Stimulated activated CD4-positive, alpha-beta T cell treated with anti-CD3 and anti-CD28 coated beads, Interleukin-12 subunit alpha, Interleukin-12 subunit beta, amount 100 ng/mL, for 24 hours (primary cell): Measurements from ENCODE around the gene ELMO1.

Experiments used
- DNase-seq, 2 experiments: peaks; one replicate each; pipeline ENCODE4 v3.0.0-alpha.2; 2020; ENCODE audit warnings: low read depth in 2 of 2

The ELMO1 gene

GRCh38 chr7:37054624-37055241 lies 393.9 kb downstream of the ELMO1 start:
- no peak for DNase-seq

- DNase-seq = no peak
These were observed 396.0 kb downstream of the ELMO1 start for GRCh38 chr7:37052705-37053104.

GRCh38 chr7:37050801-37051200 lies 397.9 kb downstream of the ELMO1 start:
- no peak for DNase-seq

DNA sequence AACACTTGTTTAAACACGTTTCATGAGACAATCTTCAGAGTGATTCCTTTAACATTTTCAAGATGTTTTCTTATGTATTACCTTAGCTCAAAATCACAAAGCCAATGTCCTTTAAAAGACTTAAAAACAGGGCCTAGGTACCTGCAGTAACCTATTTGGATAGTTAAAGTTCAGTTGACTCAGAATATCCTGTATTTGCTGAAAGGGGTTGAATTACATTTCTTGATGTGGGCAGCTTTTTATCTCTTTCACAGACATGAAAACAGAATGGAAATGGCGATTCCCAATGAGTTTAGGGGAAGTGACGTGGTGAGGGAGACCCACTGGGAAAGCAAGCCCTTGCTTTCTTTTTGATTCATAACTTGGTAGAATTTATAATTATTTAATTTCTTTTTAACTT lies 400.0 kb downstream of the ELMO1 start:
- no peak for DNase-seq

DNA sequence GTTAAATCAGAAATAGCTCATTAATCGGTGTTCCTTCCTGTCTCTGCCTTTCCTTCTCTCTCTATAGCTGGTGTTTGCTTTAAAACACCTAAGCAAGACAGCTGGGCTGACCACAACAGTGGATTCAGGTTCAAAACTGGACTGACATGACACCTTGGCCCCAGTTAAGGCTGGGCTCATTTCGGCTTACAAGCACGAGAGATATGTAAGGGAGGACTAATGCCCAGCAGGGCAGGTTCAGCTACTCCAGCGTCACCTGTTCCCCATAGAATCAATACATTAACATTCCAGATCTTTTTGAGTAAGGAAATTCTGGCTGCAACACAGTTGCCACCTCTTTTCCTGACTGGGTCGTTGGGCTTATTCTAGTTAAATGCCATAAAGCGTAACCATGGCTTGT lies 401.4 kb downstream of the ELMO1 start:
- no peak for DNase-seq

- no peak for DNase-seq
These were observed 402.1 kb downstream of the ELMO1 start for GRCh38 chr7:37046531-37047079.

DNA sequence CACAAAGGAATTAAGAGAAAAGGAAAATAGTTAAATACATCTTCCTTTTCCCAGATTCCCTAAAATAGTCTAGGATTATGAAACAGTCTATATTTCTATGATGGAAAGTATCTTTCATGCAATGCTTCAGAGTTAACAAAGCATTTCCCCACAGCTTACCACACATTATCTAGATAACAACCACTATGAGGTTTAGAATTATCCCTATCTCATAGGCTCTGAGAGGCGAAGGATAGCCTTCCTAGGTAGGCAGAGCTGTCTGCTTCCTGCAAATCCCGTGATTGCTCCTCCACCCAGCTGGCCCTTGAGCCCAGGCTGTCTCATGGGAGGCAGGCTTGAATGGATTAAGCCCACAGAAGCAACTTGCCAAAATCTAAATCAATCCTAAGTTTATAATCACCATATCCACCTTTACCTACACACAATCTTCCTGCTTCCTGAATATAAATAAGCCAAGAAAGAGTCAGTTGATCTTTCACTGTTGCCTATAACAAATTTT lies 402.9 kb downstream of the ELMO1 start:
- no peak for DNase-seq

DNA sequence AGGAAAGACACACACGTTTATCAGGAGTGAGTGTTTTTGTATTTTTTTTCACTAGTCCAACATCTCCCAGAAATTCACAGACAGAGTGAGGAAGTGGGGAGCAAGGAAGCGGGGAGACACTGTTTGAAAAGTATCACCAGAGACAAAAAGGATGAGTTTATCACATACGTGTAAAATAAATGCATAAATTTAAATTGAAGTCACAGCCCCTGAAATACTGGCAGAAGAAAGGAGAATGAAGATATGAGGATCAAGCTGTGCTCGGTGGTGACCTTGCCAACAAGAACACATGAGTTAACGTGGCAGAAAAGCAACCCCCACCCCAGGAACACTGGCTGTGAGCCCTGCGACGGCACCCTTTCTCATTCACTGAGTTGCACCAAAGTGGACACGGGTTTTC lies 407.2 kb downstream of the ELMO1 start:
- no peak for DNase-seq

DNA sequence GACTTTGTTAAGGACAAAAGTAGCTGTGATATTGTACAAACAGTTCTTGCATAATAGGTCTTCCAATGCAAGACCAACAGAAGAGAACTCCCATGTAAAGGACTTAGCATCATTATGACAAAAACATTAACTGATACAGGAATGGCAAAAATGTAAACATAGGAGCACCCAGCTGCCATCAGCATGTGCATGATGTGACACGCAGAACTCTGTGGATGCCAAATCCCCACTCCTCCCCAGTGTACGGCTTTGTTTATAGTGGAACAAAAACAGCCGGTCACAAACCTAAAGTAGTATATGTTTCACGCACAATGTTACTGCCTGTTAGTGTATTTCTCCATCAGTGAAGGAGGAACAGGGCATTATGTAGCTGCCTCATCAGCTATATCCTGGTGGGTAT lies 408.3 kb downstream of the ELMO1 start:
- DNase-seq = no peak

- no peak for DNase-seq
These were observed 409.4 kb downstream of the ELMO1 start for GRCh38 chr7:37039131-37039749.

DNA sequence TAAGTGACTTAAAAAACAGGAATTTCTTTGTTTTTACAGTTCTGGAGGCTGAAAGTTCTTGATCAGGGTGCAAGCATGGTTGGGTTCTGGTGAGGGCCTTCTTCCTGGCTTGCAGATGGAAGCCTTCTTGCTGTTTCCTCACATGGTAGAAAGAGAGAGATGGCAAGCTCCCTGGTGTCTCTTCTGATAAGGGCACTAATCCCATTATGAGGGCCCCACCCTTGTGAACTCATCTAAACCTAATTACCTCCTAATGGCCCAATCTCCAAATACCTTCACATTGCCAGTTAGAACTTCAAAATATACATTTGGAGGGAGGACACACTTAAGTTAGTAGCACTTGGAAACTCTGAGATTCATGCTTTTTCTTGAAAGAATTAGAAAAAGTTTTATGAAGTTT lies 410.0 kb downstream of the ELMO1 start:
- no peak for DNase-seq

- no peak for DNase-seq
These were observed 411.4 kb downstream of the ELMO1 start for GRCh38 chr7:37037286-37037685.

DNA sequence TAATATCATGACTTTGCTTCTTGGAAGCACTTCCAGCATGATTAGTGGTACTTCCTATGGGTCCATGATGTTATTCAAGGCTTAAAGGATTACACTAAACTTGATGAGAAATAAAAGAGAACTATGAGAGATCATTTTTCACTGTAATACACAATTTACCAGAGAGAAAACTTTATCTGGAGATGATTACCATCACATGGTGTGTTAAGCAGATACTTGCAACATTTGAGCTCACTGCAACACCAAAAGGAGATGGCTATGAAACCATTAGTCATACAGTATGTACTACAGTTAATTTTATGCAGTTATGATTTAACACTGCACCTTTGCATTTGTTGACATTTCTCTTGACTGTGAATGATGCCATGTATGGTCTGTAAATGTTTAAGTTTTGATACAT lies 413.0 kb downstream of the ELMO1 start:
- no peak for DNase-seq

DNA sequence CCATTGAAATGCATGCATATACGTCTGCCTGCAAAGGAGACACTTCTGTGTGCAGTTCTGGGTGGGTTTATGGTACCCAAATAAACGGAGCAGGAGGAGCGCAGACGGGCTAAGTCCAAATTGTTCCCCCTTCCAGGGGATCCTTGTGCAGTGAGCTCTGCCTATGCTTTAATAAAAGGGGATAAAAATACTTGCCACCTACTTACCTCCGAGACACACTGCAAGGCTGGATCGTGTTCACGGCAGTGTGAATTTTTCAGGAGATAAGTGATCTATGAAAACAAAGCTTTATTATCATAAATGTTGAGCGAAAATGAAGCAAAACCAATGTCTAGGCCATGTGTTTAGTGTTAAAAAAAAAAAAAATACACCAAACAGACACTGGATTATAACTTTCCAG lies 415.5 kb downstream of the ELMO1 start:
- no peak for DNase-seq

- DNase-seq = no peak
These were observed 416.4 kb downstream of the ELMO1 start for GRCh38 chr7:37032258-37032601.

DNA sequence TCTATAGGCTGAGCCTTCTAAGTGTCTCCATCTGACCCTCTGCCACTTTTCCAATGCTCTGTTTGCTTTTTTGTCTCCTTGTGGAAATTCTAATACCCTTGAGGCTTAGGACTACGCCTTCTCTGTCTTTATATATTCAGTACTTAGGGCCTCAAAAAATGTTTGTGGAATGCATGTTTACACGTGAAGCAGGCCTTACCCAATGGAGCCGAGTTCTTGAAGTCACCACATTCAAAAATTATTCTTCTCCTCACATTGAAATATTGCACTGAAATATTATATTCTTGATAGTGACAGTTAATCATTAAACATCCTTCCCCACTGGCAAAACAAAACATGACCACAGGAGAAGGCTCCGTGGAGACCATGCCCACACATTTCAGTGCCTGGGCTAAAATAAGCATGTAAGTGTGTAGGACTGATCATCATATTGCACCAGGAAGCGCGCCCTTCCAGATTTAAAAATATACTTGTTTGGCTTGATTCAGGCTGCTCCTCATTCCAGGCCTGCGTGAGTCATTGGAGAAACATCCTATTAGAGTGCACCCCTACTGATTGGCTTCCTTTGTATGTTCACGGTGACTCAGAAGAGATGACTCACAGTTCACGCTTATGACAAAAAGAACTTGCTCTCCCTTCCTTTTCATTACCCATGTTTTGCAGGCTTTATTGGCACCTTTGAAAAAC lies 416.9 kb downstream of the ELMO1 start:
- peak; percentile 19 to 26 for DNase-seq

DNA sequence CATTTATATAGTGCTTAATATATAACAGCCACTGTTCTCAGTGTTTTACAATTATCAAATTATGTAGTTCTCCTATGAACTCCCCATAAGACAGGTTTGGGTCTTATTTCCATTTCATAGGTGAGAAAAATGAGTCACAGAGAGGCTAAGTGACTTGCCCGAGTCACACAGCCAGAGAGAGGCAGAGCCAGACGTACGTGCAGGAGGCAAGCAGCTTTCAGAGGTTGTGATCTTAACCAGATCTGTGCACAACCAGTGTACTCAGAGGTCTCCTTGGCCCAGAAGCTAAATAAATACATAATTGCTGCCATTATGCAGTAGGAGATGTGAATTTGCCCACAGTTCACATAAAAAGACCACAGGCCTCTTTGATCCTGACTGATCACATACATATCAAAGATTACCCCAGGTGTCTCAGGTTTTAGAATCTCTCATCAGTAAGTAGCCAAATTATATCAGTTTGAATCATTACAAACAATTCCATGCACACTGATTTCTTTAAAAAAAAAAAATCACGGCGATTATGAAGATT lies 419.7 kb downstream of the ELMO1 start:
- peak; percentile 17 to 43 for DNase-seq

- DNase-seq = no peak
These were observed 420.9 kb downstream of the ELMO1 start for GRCh38 chr7:37027557-37028341.

- DNase-seq = no peak
These were observed 421.6 kb downstream of the ELMO1 start for GRCh38 chr7:37027104-37027503.

DNA sequence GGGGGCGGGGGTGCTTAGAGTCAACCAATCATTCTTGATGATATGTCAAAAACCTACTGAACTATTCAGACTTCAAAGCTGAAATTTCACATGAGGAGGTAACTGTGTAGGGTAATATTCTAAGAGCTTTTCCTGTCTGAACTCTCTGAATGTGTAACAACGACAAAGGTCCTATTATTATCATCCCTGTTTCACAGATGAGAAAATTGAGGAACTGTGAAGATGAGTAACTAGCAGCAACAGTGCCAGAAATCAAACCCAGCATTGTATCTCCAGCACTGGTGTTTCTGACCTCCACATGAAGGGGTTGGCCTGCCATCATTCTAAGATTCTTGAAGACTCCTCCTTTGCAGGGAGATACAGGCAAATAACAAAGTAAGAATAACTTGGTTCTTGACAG lies 429.7 kb downstream of the ELMO1 start:
- DNase-seq = no peak

DNA sequence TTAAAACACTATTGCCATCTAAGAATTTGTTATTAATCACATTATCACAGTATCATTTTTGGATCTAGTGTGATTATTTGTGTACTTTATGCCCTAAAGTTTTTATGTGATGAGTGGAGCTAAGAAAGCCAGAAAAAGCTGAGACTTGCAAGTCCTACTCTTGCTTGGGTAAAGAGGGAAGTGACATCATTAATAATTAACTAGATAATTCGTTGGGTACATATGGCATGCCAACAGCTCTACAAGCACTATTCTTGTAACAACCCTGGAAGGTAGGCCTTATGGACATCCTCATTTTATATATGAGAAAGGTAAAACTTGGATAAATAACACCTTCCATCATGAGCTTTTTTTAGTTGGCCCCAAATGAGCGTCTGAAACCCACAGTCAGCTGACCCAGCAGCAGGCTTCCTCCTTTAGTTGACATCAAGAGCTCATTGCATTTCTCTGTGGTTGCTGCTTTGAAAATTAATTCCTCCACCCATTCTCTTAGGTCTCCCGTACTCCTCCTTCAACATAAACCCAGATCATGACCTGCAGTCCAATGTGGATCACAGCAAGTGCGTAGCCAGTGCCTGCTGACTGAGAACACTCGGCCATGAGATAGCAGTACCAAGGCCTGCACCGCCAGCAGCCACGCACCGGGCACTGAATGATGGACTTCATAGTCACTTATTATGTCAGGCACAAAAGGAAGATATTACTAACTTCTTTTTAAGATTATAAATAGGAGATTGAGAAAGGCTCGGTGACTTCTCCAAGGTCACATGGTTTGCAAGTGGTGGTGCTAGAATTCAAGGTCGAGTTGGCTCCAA lies 432.4 kb downstream of the ELMO1 start:
- no peak for DNase-seq
